NCI-H526 treated with DMSO at 0.1 percent for 48 hours (cell line): ENCODE measurements around the gene CRAT.

Experiments
- DNase-seq: peaks from one replicate; lab custom pipeline; 2025; lab: John Stamatoyannopoulos, UW

Gene CRAT

GRCh38 chr9:129110740-129111527, at the start of gene CRAT, which contains the start of gene PTPA:
CRAT (minus strand) TSS chr9:129110793; CDS start chr9:129110509, 284 bp downstream.
PTPA (plus strand) TSS chr9:129111415; CDS start chr9:129111601, 186 bp downstream.
- peak; percentile 54 for DNase-seq

DNA sequence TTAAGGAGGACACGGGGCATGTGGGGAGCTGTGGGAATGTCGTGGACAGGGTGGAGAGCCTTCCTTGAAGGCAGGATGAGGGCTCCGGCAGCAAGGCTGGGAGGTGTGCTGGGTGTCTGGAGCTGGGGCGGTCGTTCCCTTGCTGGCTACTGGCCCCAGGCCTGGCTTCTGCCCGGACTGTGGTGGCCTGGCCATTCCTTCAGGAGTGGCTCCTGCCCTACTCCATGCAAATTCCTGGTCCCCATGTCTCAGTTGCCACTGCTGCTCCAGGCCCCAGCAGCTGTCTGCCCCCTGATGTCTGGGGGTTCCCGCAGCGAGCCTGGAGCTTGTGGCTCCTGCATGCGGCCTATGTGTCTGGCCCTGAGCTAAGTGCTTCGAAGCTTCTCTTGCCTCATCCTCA, 45.6 kb upstream of the CRAT start:
- no peak for DNase-seq

- no peak for DNase-seq
These were observed 44.4 kb upstream of the CRAT start for GRCh38 chr9:129154866-129155477.

GRCh38 chr9:129151469-129151868, 40.9 kb upstream of the CRAT start:
- DNase-seq = no peak

GRCh38 chr9:129150672-129151211, 40.1 kb upstream of the CRAT start:
- no peak for DNase-seq

DNA sequence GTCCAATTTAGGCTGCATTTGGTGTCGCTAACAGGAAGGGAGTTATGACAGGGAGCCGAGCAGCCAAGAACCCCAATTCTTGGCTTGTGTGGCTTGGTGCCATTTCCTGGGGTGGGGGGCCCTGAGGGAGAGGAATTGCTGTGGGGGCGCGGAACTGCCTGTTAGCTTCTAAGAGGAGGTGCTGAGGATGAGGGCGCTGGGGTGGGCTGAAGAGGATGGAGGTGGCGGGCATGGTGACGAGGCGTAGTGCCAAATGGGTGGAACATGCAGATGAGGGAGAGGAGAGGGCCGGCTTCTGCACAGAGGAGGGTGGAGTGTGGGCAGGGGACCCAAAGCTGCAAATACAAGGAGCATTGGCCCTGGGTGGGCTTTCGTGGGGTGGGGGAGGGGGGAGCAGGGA, 39.5 kb upstream of the CRAT start:
- DNase-seq = no peak

GRCh38 chr9:129149442-129149841, 38.8 kb upstream of the CRAT start:
- DNase-seq = no peak

DNA sequence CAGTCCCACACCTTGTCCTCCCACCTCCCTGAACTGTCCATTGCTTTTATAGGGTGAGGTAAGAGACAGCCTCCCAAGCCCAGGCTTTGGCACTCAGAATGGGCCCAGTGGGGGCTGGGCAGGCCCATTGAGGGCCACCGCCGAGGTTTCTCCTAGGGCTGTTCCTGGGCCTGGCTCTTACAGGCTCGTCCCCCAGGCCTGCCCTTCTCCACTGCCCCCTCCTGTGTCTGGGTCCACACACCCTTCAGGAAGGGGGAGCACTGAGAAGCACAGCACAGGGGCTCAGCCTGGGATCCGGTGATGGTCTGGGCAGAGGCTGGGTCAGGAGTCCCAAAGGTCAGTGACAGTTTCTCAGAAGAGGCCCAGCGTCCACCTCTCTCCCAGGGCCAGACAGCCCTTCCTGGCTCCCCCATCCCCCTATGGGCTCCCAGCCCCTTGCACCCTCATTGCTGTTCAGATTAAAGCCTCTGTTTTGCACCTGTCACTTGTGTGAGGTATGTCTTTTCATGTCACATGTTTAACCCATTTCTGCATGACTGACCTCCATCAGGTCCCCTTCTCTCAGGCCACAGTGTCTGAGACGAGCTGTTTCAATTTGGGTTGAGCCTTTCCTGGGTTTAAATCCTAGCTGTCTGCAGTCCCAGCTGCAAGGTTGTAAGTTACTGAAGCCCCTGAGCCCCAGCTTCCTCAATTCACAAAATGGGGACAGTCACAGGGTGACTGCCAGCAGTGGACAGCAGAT, 38.0 kb upstream of the CRAT start:
- no peak for DNase-seq

- no peak for DNase-seq
These were observed 35.9 kb upstream of the CRAT start for GRCh38 chr9:129146441-129146941.

GRCh38 chr9:129145841-129146292, 35.3 kb upstream of the CRAT start:
- no peak for DNase-seq

- DNase-seq = no peak
These were observed 34.7 kb upstream of the CRAT start for GRCh38 chr9:129145316-129145715.

DNA sequence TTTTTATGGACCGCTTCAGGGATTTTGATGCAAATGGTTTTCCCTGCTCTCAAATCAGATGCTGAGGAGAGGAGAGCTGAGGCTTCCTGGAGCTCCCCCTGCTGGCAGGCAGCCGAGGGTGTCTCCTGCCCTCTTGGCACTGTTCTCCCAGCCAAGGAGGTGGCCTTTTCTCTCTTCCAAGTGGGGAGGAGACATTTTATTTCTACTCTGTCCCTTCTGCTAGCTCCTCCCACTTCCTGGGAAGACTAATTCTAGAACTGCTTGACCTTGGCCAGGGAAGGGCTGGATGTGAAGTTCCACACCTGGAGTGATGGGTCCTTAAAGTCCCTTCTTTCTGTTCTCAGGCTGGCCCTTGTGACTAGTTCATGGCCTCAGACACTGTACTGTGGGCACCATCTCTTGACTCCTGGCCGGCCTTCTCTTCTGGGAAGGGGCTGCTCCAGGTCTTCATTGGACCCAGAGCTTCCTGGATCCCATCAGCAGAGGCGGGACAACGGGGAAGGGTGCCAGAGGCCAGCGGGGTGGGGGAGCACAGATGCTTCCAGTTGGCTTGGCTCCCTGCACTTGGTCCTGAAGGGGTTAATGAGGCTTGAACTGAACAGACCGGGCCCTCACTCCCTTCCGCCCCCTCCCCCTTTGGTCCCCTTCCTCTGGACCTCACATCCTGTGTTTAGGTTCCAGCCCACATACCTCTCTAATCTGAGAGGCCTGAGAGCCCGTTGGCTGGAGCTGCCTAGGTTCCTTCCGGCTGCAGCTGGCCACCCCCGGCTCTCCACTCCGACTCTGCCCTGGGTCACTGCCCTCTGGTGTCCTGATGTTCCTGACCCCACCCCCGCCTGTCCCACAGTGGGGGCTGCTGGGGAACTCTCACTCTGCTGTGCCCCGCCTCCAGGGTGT, 32.7 kb upstream of the CRAT start:
- DNase-seq = peak; percentile 9

- no peak for DNase-seq
These were observed 31.7 kb upstream of the CRAT start for GRCh38 chr9:129142138-129142935.

- peak; percentile 6 for DNase-seq
These were observed 30.8 kb upstream of the CRAT start for GRCh38 chr9:129141066-129142041.

- peak; percentile 36 for DNase-seq
These were observed 29.9 kb upstream of the CRAT start for GRCh38 chr9:129140397-129141065.

GRCh38 chr9:129139993-129140396, 29.4 kb upstream of the CRAT start:
- DNase-seq = peak; percentile 73

- DNase-seq = peak; percentile 56
These were observed 28.8 kb upstream of the CRAT start for GRCh38 chr9:129139233-129139992.
